Loucy (cell line): ENCODE data around the gene PLSCR5.

Experiments used
- H2AFZ ChIP-seq: fragments of 200-600 bp; sonication (generic); 2 replicates; pipeline ENCODE4 v1.6.0; 2016; ENCODE audit warnings: antibody characterized with exemption, mild to moderate bottlenecking, low read length, moderate library complexity
- H3F3A ChIP-seq: fragments of 200-600 bp; 2 replicates; pipeline ENCODE4 v1.6.0; 2016; ENCODE audit warnings: antibody characterized with exemption, low read depth, mild to moderate bottlenecking
- H3K27me3 ChIP-seq: fragments of 200-600 bp; sonication (generic); 2 replicates; pipeline ENCODE4 v1.6.1; 2014; ENCODE audit warnings: low read length, mild to moderate bottlenecking; ENCODE audit not compliant: insufficient read depth, poor library complexity, severe bottlenecking
- H3K36me3 ChIP-seq: fragments of 200-600 bp; sonication (generic); 2 replicates; pipeline ENCODE4 v1.6.1; 2016; ENCODE audit warnings: low read length; ENCODE audit not compliant: insufficient read depth
- H3K4me1 ChIP-seq: fragments of 200-600 bp; sonication (generic); 2 replicates; pipeline ENCODE4 v1.5.1; 2014; ENCODE audit warnings: low read length, mild to moderate bottlenecking; ENCODE audit not compliant: insufficient read depth, poor library complexity, severe bottlenecking
- H3K4me2 ChIP-seq: fragments of 200-600 bp; sonication (generic); 2 replicates; pipeline ENCODE4 v1.6.0; 2014; ENCODE audit warnings: antibody characterized with exemption, low read length, low read depth, mild to moderate bottlenecking; ENCODE audit not compliant: poor library complexity, severe bottlenecking
- H3K4me3 ChIP-seq: fragments of 200-600 bp; sonication (generic); 2 replicates; pipeline ENCODE4 v1.5.1; 2014; ENCODE audit warnings: low read length, mild to moderate bottlenecking, mixed read lengths; ENCODE audit not compliant: poor library complexity, severe bottlenecking
- H3K79me2 ChIP-seq: fragments of 200-600 bp; sonication (generic); 2 replicates; pipeline ENCODE4 v1.6.1; 2014; ENCODE audit warnings: low read length; ENCODE audit not compliant: insufficient read depth
- H3K9ac ChIP-seq: fragments of 200-600 bp; sonication (generic); 2 replicates; pipeline ENCODE4 v1.6.0; 2014; ENCODE audit warnings: mild to moderate bottlenecking, low read depth, low read length, moderate library complexity; ENCODE audit not compliant: poor library complexity, severe bottlenecking
- H3K9me2 ChIP-seq: fragments of 200-600 bp; sonication (generic); replicated peaks from 2 replicates; pipeline ENCODE4 v1.6.1; 2016; ENCODE audit warnings: low read depth, low read length, mixed read lengths
- H3K9me3 ChIP-seq: fragments of 200-600 bp; sonication (generic); 2 replicates; pipeline ENCODE4 v1.6.1; 2014; ENCODE audit warnings: mild to moderate bottlenecking, antibody characterized with exemption, low read length, low read depth; ENCODE audit not compliant: insufficient read depth
- H4K20me1 ChIP-seq: fragments of 200-600 bp; sonication (generic); 2 replicates; pipeline ENCODE4 v1.6.0; 2014; ENCODE audit warnings: antibody characterized with exemption, low read length, mild to moderate bottlenecking; ENCODE audit not compliant: insufficient read depth, poor library complexity, severe bottlenecking
- CTCF ChIP-seq: fragments of 200-600 bp; sonication (generic); conservative IDR thresholded peaks from 2 replicates; pipeline ENCODE4 v1.5.1; 2014; ENCODE audit warnings: mild to moderate bottlenecking, antibody characterized with exemption, low read length
- EZH2phosphoT487 ChIP-seq: fragments of 200-600 bp; IDR thresholded peaks from 2 replicates; pipeline ENCODE4 v1.6.1; 2018; ENCODE audit warnings: antibody characterized with exemption, mild to moderate bottlenecking, moderate library complexity, borderline replicate concordance

Gene PLSCR5

GRCh38 chr3:146557745-146558144 lies 47.4 kb downstream of the PLSCR5 start:
- no peaks in the 10 kb centered on the region for H3K79me2 ChIP-seq
- H3K9me2 ChIP-seq = no peaks in the 10 kb centered on the region
- no peaks in the 10 kb centered on the region for H4K20me1 ChIP-seq

GRCh38 chr3:146555311-146555710 lies 49.8 kb downstream of the PLSCR5 start:
- no peaks in the 10 kb centered on the region for H3K79me2 ChIP-seq
- H3K4me1 ChIP-seq = peaks cover 7% of the 10 kb centered on the region
- H2AFZ ChIP-seq = no peak overlapping the region
- no peaks in the 10 kb centered on the region for H3K9me2 ChIP-seq
- H3K9me3 ChIP-seq = no peaks in the 10 kb centered on the region
- H3F3A ChIP-seq = no peaks in the 10 kb centered on the region
- H3K4me2 ChIP-seq = no peak overlapping the region
- H3K36me3 ChIP-seq = no peaks in the 10 kb centered on the region
- no peak overlapping the region for H3K4me3 ChIP-seq
- no peaks in the 10 kb centered on the region for H4K20me1 ChIP-seq
- no peak overlapping the region for H3K9ac ChIP-seq
- TF ChIP-seq CTCF = no peak
- no peak for TF ChIP-seq EZH2phosphoT487
- H3K27me3 ChIP-seq = no peaks in the 10 kb centered on the region

More at GRCh38 chr3:146557745-146558144, 47.4 kb downstream of the PLSCR5 start:
- H3K4me2 ChIP-seq = no peak overlapping the region
- H3K36me3 ChIP-seq = no peaks in the 10 kb centered on the region
- no peaks in the 10 kb centered on the region for H3K4me1 ChIP-seq
- no peaks in the 10 kb centered on the region for H3K27me3 ChIP-seq
- H2AFZ ChIP-seq = no peak overlapping the region
- no peaks in the 10 kb centered on the region for H3F3A ChIP-seq
- TF ChIP-seq EZH2phosphoT487 = no peak
- no peak for TF ChIP-seq CTCF
- H3K9me3 ChIP-seq = no peaks in the 10 kb centered on the region
- H3K4me3 ChIP-seq = no peak overlapping the region
- H3K9ac ChIP-seq = no peak overlapping the region

GRCh38 chr3:146554151-146554760 lies 50.9 kb downstream of the PLSCR5 start:
- no peaks in the 10 kb centered on the region for H4K20me1 ChIP-seq
- no peak overlapping the region; the same call in 1 of the 2 replicates for H2AFZ ChIP-seq
- no peak overlapping the region for H3K4me3 ChIP-seq
- H3K27me3 ChIP-seq = no peaks in the 10 kb centered on the region
- H3K9me2 ChIP-seq = no peaks in the 10 kb centered on the region
- H3K79me2 ChIP-seq = no peaks in the 10 kb centered on the region
- H3K9ac ChIP-seq = no peak overlapping the region
- no peaks in the 10 kb centered on the region for H3F3A ChIP-seq
- no peaks in the 10 kb centered on the region for H3K36me3 ChIP-seq
- no peaks in the 10 kb centered on the region for H3K9me3 ChIP-seq
- H3K4me2 ChIP-seq = no peak overlapping the region
- H3K4me1 ChIP-seq = peaks cover 14% of the 10 kb centered on the region
- TF ChIP-seq CTCF = no peak
- TF ChIP-seq EZH2phosphoT487 = no peak
